NCI-H460 (cell line): ENCODE measurements around the gene TCAP. TPM values are rescaled to one million over a fixed set of nuclear protein-coding genes. Genes with fewer than 3 reads are reported as not detected.
"Not testable (repeated sequence)": the region's sequence is repeated elsewhere in the genome, so short reads cannot be mapped to it uniquely, and the experiment has no call there.

Source experiments
- DNase-seq: peaks from one replicate; pipeline ENCODE4 v3.0.0-alpha.2; 2016; ENCODE audit warnings: low read depth; ENCODE audit errors: extremely low read depth
- total RNA-seq: library from RNA; depleted of rRNA; stranded (reverse); fragments of >200 nt; shearing (Covaris generic); gene quantifications from 2 replicates; pipeline ENCODE4 v1.2.3, GENCODE V29; 2014

The TCAP gene
- total RNA-seq, 1 experiment from 2014 or later = 1.1 TPM

DNA sequence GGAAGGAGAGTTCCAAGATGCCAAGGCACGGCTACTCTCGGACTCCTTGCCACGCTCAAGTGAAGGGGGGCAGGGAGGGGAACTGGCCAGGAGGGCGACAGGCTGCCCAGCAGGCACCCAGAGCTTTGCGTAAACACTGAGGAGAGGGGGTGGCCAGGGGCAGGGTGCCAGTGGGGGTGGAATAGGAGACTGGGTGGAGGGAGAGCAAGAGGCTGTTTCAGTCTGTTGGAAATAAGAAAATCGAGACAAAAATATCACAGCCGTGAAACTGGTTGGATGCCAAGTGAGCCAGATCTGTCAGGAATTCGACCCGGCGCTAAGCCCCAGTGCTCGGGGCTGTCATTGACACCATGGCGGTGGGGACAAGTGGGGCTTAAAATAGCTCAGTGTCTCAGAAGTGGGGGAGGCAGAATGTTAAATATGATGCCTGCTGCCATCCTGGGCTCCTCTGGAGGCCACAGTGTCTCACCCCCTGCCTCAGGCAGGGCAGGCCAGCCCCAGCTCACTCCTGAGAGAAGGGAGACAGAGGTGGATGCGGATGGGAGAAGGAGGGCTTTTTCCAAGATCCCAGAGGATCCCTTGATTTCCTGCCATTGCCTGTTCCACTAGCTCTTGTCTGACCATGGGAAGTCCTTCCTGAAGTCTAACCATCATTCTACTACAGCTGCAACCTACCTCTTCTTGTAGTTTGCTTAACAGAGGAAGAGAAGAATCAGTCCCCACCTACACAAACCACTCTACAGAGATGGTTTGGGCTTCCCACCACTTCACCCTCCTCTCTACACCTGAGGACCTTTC lies 12.6 kb downstream of the TCAP start:
- DNase-seq = no peak

DNA sequence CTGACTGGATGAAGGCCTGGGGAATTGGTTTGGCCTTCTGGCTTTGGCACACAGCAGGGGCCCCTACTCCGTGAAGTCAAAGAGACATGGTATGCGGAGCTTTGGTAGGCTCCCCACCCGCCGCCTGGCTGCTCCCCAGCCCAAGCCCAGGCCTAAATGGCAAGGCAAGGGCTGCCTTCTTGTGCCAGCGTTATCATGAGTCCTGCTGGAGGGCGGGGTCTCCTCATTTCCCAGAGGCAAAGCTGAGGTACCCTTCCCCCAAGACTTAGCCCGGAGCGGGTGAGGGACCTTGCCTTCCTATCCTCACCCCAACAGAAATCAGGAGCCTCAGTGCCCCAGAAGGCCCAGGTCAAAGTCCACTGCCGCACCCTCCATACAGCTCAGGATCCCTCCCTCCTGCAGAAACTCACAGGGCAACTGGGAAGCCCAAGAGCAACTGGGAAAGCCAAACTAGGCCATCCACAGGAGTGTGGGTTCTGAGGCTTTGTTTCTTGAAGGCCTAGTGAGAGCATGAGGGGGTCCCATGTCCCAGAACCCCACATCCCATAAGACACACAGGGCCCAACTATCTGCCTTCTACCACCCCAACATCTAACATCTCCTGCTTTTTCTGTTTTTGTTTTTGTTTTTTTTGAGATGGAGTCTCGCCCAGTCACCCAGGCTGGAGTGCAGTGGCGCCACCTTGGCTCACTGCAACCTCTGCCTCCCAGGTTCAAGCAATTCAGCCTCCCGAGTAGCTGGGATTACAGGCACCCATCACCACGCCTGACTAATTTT lies 13.4 kb downstream of the TCAP start:
- no peak for DNase-seq

GRCh38 chr17:39679521-39680192 lies 14.5 kb downstream of the TCAP start:
- no peak for DNase-seq

GRCh38 chr17:39683295-39683939 lies 18.3 kb downstream of the TCAP start:
- no peak for DNase-seq

GRCh38 chr17:39684369-39685192 lies 19.4 kb downstream of the TCAP start:
- DNase-seq = no peak

DNA sequence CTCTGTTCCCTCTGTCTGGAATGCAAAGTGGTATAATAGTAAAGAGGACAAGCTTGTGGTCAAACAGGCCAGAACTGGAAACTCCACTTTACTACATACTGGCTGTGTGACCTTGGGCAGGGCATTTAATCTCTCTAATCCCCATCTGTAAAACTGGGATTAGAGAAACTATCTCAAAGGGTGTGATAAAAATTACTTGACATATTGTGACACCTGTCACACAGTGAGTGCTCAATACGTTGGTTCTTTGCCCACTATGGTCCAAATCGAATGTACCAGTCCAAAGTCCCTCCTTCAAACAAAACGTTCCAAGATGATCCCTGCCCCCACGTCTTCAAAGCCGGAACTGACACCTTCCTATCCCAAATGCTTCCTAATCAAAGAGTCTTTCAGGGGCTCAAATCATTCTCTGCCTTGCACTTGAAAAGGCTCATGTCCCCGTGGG lies 22.0 kb downstream of the TCAP start:
- DNase-seq = no peak

- DNase-seq = peak; percentile 89
Measured at GRCh38 chr17:39687546-39688474, 22.7 kb downstream of the TCAP start, which contains the start of gene PGAP3. Gene PGAP3, minus strand, starts transcription at chr17:39688057. Its CDS starts 43 bp downstream, at chr17:39688014.

GRCh38 chr17:39688475-39688835 lies 23.3 kb downstream of the TCAP start:
- DNase-seq = no peak

DNA sequence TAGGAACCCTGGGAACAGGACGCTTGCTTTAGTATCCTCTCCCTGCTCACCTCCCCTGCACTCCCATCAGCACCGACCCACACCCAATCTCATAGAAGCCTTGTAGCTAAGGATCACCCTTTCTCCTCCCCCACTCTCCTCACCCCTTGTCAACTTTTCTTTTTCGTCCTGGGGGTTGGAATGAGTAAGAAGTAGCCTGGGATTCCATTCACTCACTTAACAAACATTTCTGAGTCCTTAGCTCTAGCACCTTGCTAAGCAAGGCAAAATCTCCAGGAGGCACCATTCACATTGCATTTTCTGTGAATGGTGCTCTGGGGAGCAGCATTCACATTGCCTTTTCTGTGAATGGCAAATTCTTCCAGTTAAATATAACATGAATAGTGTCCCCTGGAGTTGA lies 23.8 kb downstream of the TCAP start:
- DNase-seq = no peak

- DNase-seq = no peak
Measured at GRCh38 chr17:39694593-39694992, 29.4 kb downstream of the TCAP start.

DNA sequence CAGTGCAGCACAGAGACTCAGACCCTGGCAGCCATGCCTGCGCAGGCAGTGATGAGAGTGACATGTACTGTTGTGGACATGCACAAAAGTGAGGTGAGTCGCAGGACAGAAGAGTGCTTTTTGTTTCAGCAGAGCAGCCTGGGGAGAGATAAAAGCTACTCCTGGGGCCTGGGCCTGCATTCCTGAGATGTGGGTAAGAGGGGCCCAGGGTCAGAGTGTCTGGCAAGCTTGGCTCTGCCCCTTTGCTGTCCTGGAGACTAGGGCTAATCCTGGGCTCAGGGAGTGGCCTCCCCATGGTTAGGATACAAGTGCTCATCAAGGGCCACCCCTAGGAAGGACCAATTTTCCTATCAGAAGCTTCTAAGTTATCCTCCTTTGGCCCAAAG lies 29.9 kb downstream of the TCAP start:
- DNase-seq = no peak

DNA sequence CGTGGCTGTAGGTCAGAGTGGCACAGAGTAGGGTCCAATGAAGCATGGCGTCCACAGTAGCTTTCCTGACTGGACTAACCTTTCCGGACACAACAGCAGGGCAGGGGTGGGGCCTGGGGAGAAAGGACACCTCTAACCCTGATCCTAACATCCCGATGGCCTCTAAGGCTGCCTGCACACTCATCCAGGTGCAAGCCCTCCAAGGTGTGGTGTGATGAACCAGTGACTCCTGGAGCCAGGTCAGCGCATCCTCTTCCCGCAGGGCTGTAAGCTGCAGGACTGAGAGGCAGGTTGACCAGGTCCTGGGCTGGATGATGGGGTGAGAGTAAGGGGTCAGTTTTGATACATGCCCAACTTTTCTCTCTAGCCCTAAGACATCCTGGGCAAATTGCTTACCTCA lies 31.6 kb downstream of the TCAP start:
- no peak for DNase-seq

GRCh38 chr17:39697961-39698360 lies 32.8 kb downstream of the TCAP start:
- DNase-seq = no peak

- DNase-seq = not testable (repeated sequence)
Measured at GRCh38 chr17:39699157-39699817, 34.1 kb downstream of the TCAP start.

- DNase-seq = peak; percentile 59
Measured at GRCh38 chr17:39699818-39700147, 34.6 kb downstream of the TCAP start, which contains the start of gene ERBB2. Gene ERBB2, plus strand, starts transcription at chr17:39700064. Its CDS starts 175 bp downstream, at chr17:39700239.

DNA sequence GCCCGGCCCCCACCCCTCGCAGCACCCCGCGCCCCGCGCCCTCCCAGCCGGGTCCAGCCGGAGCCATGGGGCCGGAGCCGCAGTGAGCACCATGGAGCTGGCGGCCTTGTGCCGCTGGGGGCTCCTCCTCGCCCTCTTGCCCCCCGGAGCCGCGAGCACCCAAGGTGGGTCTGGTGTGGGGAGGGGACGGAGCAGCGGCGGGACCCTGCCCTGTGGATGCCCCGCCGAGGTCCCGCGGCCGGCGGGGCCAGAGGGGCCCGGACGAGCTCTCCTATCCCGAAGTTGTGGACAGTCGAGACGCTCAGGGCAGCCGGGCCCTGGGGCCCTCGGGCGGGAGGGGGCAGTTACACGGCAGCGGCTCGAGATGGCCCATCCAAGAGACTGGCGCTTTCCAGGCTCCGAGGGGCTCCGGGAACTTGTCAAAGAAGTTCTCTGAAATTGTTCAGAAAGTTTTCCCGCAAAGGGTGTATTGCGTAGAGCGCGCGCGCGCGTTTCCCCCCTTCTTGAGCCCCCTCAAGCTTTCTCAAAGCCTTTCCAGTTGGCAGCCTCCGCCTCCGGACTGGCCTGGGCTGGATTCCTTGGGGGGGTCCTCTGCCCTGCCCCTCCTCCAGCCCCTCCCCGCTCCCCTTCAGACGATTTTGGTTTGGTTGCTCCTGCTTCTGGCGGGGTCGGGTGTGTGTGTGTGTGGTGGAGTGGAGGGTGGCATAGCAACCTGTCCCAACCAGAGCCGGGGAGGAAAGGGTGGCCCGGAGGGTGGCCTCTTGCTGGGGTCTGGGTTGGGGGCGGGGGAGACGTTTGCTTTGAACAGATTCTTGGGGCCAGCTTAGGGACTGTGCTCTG lies 35.2 kb downstream of the TCAP start:
- DNase-seq = no peak

- no peak for DNase-seq
Measured at GRCh38 chr17:39701012-39701783, 36.0 kb downstream of the TCAP start.
